Measurements from ENCODE around the gene KAT6B. TPM values are rescaled to one million over a fixed set of nuclear protein-coding genes. Genes with fewer than 3 reads are reported as not detected.

The KAT6B gene
- total RNA-seq, 1 experiment from 2014 or later = 21.8 TPM

- TF ChIP-seq EZH2 (IDR thresholded peaks at IDR 0.05; ENCODE audit: borderline replicate concordance, low read depth, low read length, poor library complexity, severe bottlenecking) (no peak), CTCF (conservative IDR thresholded peaks at IDR 0.05; ENCODE audit: low read depth, low read length) (no peak)
- H3K27ac ChIP-seq (ENCODE audit: low read depth, low read length, poor library complexity, severe bottlenecking) = no peak overlapping the region
- H3K36me3 ChIP-seq (ENCODE audit: insufficient read depth, low read length, poor library complexity, severe bottlenecking) = no peaks in the 10 kb centered on the region
- peaks cover under 1% of the 10 kb centered on the region for H3K4me1 ChIP-seq (ENCODE audit: insufficient read depth, low read length, poor library complexity, severe bottlenecking)
- ChIA-PET POLR2A (ENCODE audit: low non-redundant PET) (interaction anchor here (0.5 kb wide), 1 partner anchor 541 kb away, joined by 3 read pairs; no protein-coding TSS in a partner anchor), CTCF (interaction anchor here (0.7 kb wide), 1 partner anchor 23 kb away, joined by 4 read pairs; no protein-coding TSS in a partner anchor)
- DNase-seq (ENCODE audit: low spot score) = no peak
- H3K4me3 ChIP-seq (ENCODE audit: low read depth, low read length, poor library complexity, severe bottlenecking) = no peak overlapping the region
- no peaks in the 10 kb centered on the region for H3K27me3 ChIP-seq (replicated peaks; ENCODE audit: insufficient read depth, low read depth, low read length, poor library complexity)
- BruUV-seq (replicated peaks) = no TSS peak
- intact Hi-C loops (cut with micrococcal nuclease; ENCODE audit: unreplicated experiment) = no loop called here
- H3K9me3 ChIP-seq (ENCODE audit: low read depth, low read length, poor library complexity, severe bottlenecking) = no peaks in the 10 kb centered on the region
Measured at GRCh38 chr10:75076348-75076747, 249.9 kb downstream of the KAT6B start.

GRCh38 chr10:75079436-75080083, 253.2 kb downstream of the KAT6B start:
- POLR2A ChIA-PET (ENCODE audit: low non-redundant PET) = no interaction called here
- Histone ChIP-seq H3K27ac (ENCODE audit: low read depth, low read length, poor library complexity, severe bottlenecking) (no peak overlapping the region), H3K36me3 (ENCODE audit: insufficient read depth, low read length, poor library complexity, severe bottlenecking) (no peaks in the 10 kb centered on the region), H3K4me3 (ENCODE audit: low read depth, low read length, poor library complexity, severe bottlenecking) (no peak overlapping the region), H3K4me1 (ENCODE audit: insufficient read depth, low read length, poor library complexity, severe bottlenecking) (peaks cover 3% of the 10 kb centered on the region), H3K27me3 (replicated peaks; ENCODE audit: insufficient read depth, low read depth, low read length, poor library complexity) (no peaks in the 10 kb centered on the region), H3K9me3 (ENCODE audit: low read depth, low read length, poor library complexity, severe bottlenecking) (no peaks in the 10 kb centered on the region)
- DNase-seq (ENCODE audit: low spot score) = peak; percentile 12
- BruUV-seq (replicated peaks) = no TSS peak
- intact Hi-C loops (cut with micrococcal nuclease; ENCODE audit: unreplicated experiment) = no loop called here
- CTCF ChIA-PET = no interaction called here
- TF ChIP-seq CTCF (conservative IDR thresholded peaks at IDR 0.05; ENCODE audit: low read depth, low read length) (no peak), EZH2 (IDR thresholded peaks at IDR 0.05; ENCODE audit: borderline replicate concordance, low read depth, low read length, poor library complexity, severe bottlenecking) (no peak)

GRCh38 chr10:75080554-75080953, 254.2 kb downstream of the KAT6B start:
- Histone ChIP-seq H3K4me3 (ENCODE audit: low read depth, low read length, poor library complexity, severe bottlenecking) (no peak overlapping the region), H3K36me3 (ENCODE audit: insufficient read depth, low read length, poor library complexity, severe bottlenecking) (no peaks in the 10 kb centered on the region), H3K27ac (ENCODE audit: low read depth, low read length, poor library complexity, severe bottlenecking) (no peak overlapping the region), H3K27me3 (replicated peaks; ENCODE audit: insufficient read depth, low read depth, low read length, poor library complexity) (no peaks in the 10 kb centered on the region), H3K4me1 (ENCODE audit: insufficient read depth, low read length, poor library complexity, severe bottlenecking) (peaks cover 4% of the 10 kb centered on the region), H3K9me3 (ENCODE audit: low read depth, low read length, poor library complexity, severe bottlenecking) (no peaks in the 10 kb centered on the region)
- CTCF ChIA-PET = no interaction called here
- POLR2A ChIA-PET (ENCODE audit: low non-redundant PET) = no interaction called here
- TF ChIP-seq CTCF (conservative IDR thresholded peaks at IDR 0.05; ENCODE audit: low read depth, low read length) = no peak
- no peak for TF ChIP-seq EZH2 (IDR thresholded peaks at IDR 0.05; ENCODE audit: borderline replicate concordance, low read depth, low read length, poor library complexity, severe bottlenecking)
- BruUV-seq (replicated peaks) = no TSS peak
- DNase-seq (ENCODE audit: low spot score) = no peak
- intact Hi-C loops (cut with micrococcal nuclease; ENCODE audit: unreplicated experiment) = no loop called here

Data from A673 (cell line).